Ascending aorta (tissue), 2 donors: Measurements from ENCODE around the gene DTX3. TPM values are rescaled to one million over a fixed set of nuclear protein-coding genes. Genes with fewer than 3 reads are reported as not detected.
A peak's percentile ranks its signal among the peaks of the same experiment; 100 is the strongest.
"Not testable (repeated sequence)": the region's sequence is repeated elsewhere in the genome, so short reads cannot be mapped to it uniquely, and the experiment has no call there.

ENCODE experiments used
- DNase-seq, 2 donors: peaks; one replicate each; pipeline ENCODE4 v3.0.0-alpha.2; 2019; ENCODE audit warnings: low spot score in 2 of 2
- H3K27ac ChIP-seq, 2 donors: fragments of 200-600 bp; sonication (generic); one replicate each; pipeline ENCODE4 v1.5.1; 2016 to 2017; ENCODE audit warnings: mild to moderate bottlenecking in 1 of 2
- H3K27me3 ChIP-seq: fragments of 200-600 bp; sonication (generic); one replicate; pipeline ENCODE4 v1.5.1; 2017
- H3K36me3 ChIP-seq, 2 donors: fragments of 200-600 bp; sonication (generic); one replicate each; pipeline ENCODE4 v1.5.1; 2016
- H3K4me1 ChIP-seq, 2 donors: fragments of 200-600 bp; sonication (generic); one replicate each; pipeline ENCODE4 v1.5.1; 2016 to 2017; ENCODE audit warnings: mild to moderate bottlenecking in 1 of 2
- H3K4me3 ChIP-seq, 2 donors: fragments of 200-600 bp; sonication (generic); one replicate each; pipeline ENCODE4 v1.5.1; 2016 to 2017; ENCODE audit warnings: mild to moderate bottlenecking in 1 of 2
- H3K9me3 ChIP-seq, 2 donors: fragments of 200-600 bp; sonication (generic); one replicate each; pipeline ENCODE4 v1.5.1; 2016
- CTCF ChIP-seq, 3 experiments: fragments of 200-600 bp in 2 of 3; fragments of 450-650 bp in 1 of 3; sonication (generic) in 2 of 3; IDR thresholded peaks; one replicate each; pipeline ENCODE4 v1.5.1; 2016 to 2019; ENCODE audit warnings: antibody characterized with exemption in 3 of 3, mild to moderate bottlenecking in 1 of 3, moderate library complexity in 1 of 3
- intact Hi-C: fragments of 100-400 bp; cut with DNase I; formaldehyde crosslinking; loops from one replicate; pipeline ENCODE4 v1.15.1; 2023
- total RNA-seq: library from RNA; depleted of rRNA; stranded (reverse); fragments of >200 nt; gene quantifications from one replicate; pipeline ENCODE4 v1.1.0, GENCODE V29; 2016

The DTX3 gene
- total RNA-seq, 1 donor from 2014 or later: 33.5 TPM

GRCh38 chr12:57616383-57617101 is 11.9 kb downstream of the DTX3 start:
- Histone ChIP-seq H3K36me3 (peaks cover 25 to 39% of the 10 kb centered on the region in 2 donors), H3K4me1 (peaks cover 9 to 32% of the 10 kb centered on the region in 2 donors), H3K9me3 (no peaks in the 10 kb centered on the region), H3K27ac (peak overlapping the region in 1 of 2 donors; percentile 17), H3K4me3 (no peak overlapping the region), H3K27me3 (no peaks in the 10 kb centered on the region)
- no peak for DNase-seq
- no peak for TF ChIP-seq CTCF (IDR thresholded peaks at IDR 0.05)
- intact Hi-C loops: no loop called here

DNA sequence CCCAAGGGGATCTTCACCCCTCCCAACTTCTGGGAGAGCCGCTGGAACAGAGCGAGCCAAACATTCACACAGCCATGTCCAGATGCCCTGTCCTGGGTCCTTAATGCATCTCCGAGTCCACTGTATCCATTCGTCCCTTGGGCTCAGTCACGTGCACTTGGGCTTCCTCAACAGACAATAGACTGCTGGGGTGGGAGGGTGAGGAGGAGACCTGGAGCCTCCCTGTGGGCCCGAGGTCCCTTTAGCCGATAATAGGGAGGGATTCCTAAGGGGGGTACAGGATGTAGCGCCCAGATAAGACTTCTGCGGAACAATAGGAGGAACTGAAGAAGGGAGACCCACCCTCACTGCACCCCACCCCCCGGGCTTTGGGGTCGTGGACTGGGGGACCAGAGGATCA is 13.3 kb downstream of the DTX3 start:
- Histone ChIP-seq H3K36me3 (peaks cover 25 to 38% of the 10 kb centered on the region in 2 donors), H3K27ac (no peak overlapping the region), H3K9me3 (no peaks in the 10 kb centered on the region), H3K4me1 (peaks cover 5 to 19% of the 10 kb centered on the region in 2 donors), H3K27me3 (no peaks in the 10 kb centered on the region), H3K4me3 (no peak overlapping the region)
- TF ChIP-seq CTCF (IDR thresholded peaks at IDR 0.05): no peak
- no peak for DNase-seq
- intact Hi-C loops: no loop called here

DNA sequence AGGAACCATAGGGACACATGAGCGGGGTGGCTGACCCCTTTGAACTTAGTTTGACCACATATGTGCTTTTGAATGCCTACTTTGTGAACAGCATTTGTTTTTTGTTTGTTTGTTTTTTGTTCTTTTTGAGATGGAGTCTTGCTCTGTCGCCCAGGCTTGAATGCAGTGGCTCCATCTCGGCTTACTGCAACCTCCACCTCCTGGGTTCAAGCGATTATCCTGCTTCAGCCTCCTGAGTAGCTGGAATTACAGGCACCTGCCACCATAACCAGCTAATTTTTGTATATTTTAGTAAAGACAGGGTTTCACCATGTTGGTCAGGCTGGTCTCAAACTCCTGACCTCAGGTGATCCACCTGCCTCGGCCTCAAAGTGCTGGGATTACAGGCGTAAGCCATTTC is 13.8 kb downstream of the DTX3 start:
- Histone ChIP-seq H3K4me1 (peaks cover 5 to 14% of the 10 kb centered on the region in 2 donors), H3K36me3 (peaks cover 25 to 33% of the 10 kb centered on the region in 2 donors)
- DNase-seq, H3K27ac ChIP-seq, H3K4me3 ChIP-seq, intact Hi-C loops, H3K9me3 ChIP-seq, H3K27me3 ChIP-seq: not testable (repeated sequence)

DNA sequence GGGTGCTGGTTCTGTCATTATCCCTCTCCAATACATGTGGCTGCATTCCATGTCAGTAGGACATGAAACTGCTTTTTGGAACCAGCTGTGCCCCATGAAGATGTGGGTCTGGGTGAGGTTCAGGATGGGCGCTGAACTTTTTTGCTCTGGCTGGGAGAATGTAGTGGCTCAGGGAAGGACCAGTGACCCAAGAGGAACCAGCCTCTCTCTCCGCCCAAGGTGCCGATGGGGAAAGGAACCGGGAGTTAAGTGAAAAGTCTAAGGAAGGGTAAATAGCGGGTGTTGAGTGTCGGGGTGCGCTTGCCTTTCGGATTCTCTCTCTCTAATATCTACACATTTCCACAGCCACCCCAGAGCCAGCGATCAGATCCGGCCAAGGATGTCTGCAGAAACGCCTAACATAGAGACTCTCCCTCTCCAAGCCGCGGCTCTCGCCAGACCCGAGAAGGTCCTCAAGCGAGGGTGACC is 14.4 kb downstream of the DTX3 start:
- no peak overlapping the region for H3K27ac ChIP-seq
- no peak overlapping the region for H3K4me3 ChIP-seq
- no peak for TF ChIP-seq CTCF (IDR thresholded peaks at IDR 0.05)
- intact Hi-C loops: no loop called here
- H3K4me1 ChIP-seq: peaks cover 5 to 8% of the 10 kb centered on the region in 2 donors
- no peaks in the 10 kb centered on the region for H3K9me3 ChIP-seq
- no peak for DNase-seq
- peaks cover 25 to 29% of the 10 kb centered on the region in 2 donors for H3K36me3 ChIP-seq
- no peaks in the 10 kb centered on the region for H3K27me3 ChIP-seq

- Histone ChIP-seq H3K9me3 (no peaks in the 10 kb centered on the region), H3K27me3 (no peaks in the 10 kb centered on the region), H3K4me1 (peaks cover 5 to 8% of the 10 kb centered on the region in 2 donors), H3K36me3 (peaks cover 22 to 23% of the 10 kb centered on the region in 2 donors), H3K27ac (no peak overlapping the region), H3K4me3 (no peak overlapping the region)
- no peak for TF ChIP-seq CTCF (IDR thresholded peaks at IDR 0.05)
- intact Hi-C loops: loop anchor here (2.0 kb wide), 1 partner anchor 29 kb away; the partner anchor contains the start of gene PIP4K2C
- no peak for DNase-seq
These were observed 15.0 kb downstream of the DTX3 start for GRCh38 chr12:57619434-57620244.
